ENCODE results near the gene SP5.
"Not testable (repeated sequence)": the region's sequence is repeated elsewhere in the genome, so short reads cannot be mapped to it uniquely, and the experiment has no call there.

Gene SP5

DNA sequence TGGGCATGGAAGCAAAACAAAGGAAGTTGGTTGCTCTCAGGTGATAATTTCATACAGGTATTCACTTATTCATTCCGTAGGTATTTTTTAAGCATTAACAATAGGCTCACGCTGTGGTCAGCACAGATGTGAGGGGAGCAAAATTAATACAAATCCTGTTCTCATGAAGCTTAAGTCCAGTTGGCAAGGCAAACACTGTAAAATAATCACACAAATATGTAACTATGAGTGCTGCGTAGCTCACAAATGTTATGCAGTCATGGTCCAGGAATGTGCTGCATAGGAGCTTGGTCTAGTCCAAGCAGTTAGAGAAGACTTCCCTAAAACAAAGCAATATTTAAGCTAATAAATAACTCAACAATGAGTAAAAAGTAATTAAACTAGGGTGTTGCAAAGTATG is 23.9 kb downstream of the SP5 start:
- DNase-seq (ENCODE audit: low spot score), result no peak

GRCh38 chr2:170739507-170740046 is 24.4 kb downstream of the SP5 start:
- DNase-seq (ENCODE audit: low spot score), result no peak

DNA sequence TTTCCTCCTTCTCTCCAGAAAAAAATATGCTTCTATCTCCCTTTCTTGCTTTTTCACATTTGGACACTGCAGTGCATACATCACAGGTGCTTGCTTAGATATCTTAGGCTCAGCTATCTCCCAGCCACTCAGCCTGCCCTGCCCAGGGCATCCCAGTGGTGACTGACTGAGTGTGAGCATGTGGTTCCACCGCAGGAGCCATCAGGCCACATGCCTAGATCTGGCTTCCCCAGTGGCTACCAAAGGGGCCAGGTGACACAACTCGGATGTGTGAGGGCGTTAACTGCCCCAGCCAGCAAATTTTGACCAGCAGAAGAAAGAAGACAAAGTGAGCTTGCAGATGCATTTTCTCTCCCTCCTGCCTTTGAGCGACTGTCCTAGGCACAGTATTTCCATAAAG is 25.5 kb downstream of the SP5 start:
- DNase-seq (ENCODE audit: low spot score), result no peak

GRCh38 chr2:170742000-170742399 is 26.9 kb downstream of the SP5 start:
- no peak for DNase-seq (ENCODE audit: low spot score)

GRCh38 chr2:170742896-170743529 is 27.9 kb downstream of the SP5 start:
- no peak for DNase-seq (ENCODE audit: low spot score)

DNA sequence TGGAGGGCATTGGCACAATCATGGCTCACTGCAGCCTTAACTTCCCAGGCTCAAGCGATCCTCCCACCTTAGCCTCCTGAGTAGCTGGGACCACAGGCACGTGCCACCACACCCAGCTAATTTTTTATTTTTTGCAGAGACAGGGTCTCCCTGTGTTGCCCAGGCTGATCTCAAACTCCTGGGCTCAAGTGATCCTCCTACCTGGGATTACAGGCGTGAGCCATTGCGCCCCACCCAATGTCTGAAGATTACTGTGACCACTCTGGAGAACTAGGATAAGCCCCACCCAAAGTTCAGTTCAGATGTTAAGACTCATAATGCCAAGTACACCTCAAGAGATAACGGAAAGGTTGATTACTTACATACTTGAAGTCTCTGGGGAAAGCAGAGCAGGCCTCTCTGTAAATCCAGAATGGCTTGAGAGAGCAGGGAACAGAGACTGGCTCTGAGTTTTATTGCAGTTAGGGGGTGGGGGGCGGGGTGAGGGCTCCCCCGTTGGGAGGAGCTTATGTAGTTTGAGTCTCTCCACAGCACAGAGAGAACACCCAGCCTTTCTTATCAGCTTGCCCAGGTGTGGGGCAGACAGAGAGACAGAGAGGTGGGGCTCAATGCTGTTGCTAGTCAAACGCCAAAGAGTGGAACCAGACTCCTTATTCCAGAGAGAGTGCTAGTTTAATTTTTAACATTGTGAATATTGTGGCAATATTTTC is 28.5 kb downstream of the SP5 start:
- DNase-seq (ENCODE audit: low spot score), result no peak

DNA sequence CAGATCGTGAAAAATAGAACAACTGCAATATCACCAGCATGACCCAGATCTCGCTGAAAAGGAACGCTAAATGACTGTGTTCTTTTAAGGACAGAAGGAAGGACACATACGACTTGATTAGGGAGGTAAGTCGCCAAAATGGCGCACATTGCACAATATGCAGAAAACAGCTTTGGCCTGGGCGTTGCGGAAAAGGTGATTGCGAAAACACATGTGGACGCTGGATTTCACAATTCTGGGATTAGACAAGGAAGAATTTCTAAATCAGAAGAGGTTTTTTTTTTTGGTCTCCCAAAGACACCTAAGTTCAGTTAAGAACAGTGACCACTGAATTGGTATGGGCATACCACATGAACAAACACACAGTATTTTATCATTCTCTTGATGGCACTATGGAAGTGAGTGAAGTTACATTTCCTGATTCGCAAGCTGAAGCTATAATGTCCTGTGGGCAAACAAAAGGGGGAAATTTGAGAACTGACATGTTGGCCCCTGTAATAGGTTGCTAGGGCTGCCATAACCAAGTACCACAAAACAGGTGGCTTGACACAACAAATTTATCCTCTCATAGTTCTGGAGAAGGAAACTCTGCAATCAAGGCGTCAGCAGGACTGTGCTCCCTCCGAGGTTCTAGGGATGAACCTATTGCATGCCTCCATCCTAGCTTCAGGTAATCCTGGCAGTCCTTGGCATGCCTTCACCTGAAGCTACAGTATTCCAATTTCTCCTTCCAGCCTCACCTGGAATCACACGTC is 29.3 kb downstream of the SP5 start:
- no peak for DNase-seq (ENCODE audit: low spot score)

DNA sequence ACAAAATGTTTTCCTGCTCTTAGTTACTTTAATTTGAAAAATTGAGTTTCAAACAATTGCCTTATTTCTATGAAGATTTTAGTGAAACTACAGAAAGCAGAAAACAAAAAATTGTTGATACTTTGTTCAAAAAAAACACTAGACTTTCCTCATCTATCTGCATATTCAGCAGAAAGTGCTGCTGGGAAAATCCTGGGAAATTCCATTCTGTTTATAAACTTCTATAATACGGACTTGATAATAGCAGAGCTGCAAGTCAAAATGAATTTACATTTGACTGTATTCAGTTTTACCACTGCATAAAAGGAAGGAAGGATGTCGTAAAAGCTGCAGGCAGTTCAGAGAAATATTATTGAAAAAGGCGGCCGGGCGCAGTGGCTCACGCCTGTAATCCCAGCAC is 30.2 kb downstream of the SP5 start:
- DNase-seq (ENCODE audit: low spot score), result no peak

- no peak for DNase-seq (ENCODE audit: low spot score)
Observed at GRCh38 chr2:170747921-170748320, 32.8 kb downstream of the SP5 start.

DNA sequence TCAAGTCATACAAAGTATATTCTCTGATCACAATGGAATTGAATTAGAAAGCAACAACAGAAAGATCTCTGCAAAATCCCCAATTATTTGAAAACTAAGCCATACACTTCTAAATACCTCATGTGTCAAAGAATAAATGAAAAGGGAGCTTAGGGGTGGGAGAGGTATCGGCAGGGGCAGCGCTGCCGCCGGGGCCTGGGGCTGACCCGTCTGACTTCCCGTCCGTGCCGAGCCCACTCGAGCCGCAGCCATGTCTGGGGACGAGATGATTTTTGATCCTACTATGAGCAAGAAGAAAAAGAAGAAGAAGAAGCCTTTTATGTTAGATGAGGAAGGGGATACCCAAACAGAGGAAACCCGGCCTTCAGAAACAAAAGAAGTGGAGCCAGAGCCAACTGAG is 36.4 kb downstream of the SP5 start:
- not testable (repeated sequence) for DNase-seq (ENCODE audit: low spot score)

GRCh38 chr2:170761572-170761971 is 46.4 kb downstream of the SP5 start:
- DNase-seq (ENCODE audit: low spot score), result no peak

- no peak for DNase-seq (ENCODE audit: low spot score)
Observed at GRCh38 chr2:170762760-170763159, 47.6 kb downstream of the SP5 start.

DNA sequence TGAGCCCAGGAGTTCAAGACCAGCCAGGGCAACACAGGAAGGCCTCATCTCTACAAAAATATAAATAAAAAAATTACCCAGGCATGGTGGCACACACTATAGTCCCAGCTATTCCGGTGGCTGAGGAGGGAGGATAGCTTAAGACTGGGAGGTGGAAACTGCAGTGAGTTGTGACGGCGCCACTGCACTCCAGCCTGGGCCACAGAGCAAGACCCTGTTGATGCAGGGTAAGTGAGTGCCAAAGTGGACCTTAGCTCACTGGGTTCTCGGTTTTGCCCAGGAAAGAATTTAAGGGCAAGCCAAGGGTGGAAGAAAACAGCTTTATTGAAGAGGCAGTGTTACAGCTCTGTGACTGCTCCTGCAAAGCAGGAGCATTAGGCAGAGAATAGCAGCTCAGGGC is 48.1 kb downstream of the SP5 start:
- no peak for DNase-seq (ENCODE audit: low spot score)

DNA sequence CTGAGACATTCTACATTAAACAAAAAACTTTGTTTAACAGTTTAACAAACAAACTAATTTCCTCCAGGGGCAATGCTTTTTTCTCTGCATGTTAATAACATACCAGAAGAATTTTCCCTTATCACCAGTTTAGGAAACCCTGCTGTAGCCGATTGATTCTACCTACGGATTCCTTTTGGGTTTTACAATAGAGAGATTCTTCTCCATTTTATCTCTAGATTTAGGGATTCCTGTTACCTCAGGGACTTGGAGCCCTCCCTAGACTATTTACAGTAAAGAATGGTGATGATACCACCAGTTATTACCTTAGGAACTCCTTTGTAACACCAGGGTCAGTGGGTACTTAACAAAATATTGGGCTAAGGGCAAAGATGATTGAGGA is 49.7 kb downstream of the SP5 start:
- DNase-seq (ENCODE audit: low spot score), result no peak

DNA sequence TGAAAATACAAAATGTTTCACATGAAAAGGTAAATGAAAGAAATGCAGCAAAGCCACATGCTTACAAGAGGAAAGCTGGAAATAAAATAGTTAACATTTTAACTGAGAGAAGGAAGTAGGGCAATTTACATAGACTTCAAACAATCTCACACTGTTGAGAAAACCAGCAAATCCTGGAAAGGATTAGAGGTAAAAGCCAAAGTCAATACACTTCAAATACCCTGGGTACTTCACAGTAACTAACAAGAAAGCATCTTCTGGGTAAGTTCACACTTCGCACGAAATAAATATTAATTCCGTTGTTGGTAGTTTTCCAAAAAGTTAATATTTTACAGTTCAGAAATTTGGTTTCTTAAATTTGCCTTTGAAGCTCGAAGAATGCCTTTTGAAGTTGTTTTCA is 51.6 kb downstream of the SP5 start:
- no peak for DNase-seq (ENCODE audit: low spot score)
